ENCODE data around the gene PLPPR3.

DNA sequence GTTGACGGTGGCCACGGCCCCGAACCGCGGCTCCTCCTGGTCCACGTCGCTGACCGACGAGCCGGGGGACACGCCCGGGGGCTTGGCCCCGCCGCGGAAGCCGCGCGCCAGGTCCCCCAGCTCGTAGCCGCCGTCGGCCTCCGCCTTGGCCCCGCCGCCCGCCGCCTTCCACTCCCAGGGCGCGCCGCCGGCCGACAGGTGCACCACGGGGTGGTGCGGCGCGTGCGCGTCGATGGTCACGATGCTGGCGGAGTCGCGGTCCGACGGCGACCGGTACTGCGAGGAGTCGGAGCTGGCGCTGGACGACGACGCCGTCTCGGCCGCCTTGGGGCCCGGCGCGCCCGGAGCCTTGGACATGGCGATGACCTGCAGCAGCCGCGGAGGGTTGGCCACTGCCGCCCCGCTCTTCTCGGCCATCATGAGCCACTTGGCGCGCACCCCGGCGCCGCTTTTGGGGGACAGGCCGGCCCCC lies 9.0 kb downstream of the PLPPR3 start:
- TF ChIP-seq CTCF (IDR thresholded peaks at IDR 0.05; ENCODE audit: poor library complexity, severe bottlenecking) (no peak), POLR2AphosphoS5 (IDR thresholded peaks at IDR 0.05) (peak; percentile 16), SMC3 (conservative IDR thresholded peaks at IDR 0.05; ENCODE audit: poor library complexity) (no peak), EZH2 (IDR thresholded peaks at IDR 0.05; ENCODE audit: borderline replicate concordance, insufficient read depth, low read length, poor library complexity, severe bottlenecking) (no peak), EP300 (conservative IDR thresholded peaks at IDR 0.05; ENCODE audit: poor library complexity, severe bottlenecking) (no peak), RAD21 (conservative IDR thresholded peaks at IDR 0.05) (no peak), MXI1 (conservative IDR thresholded peaks at IDR 0.05; ENCODE audit: poor library complexity, severe bottlenecking) (no peak)
- TF ChIP-seq, protein P1, sequence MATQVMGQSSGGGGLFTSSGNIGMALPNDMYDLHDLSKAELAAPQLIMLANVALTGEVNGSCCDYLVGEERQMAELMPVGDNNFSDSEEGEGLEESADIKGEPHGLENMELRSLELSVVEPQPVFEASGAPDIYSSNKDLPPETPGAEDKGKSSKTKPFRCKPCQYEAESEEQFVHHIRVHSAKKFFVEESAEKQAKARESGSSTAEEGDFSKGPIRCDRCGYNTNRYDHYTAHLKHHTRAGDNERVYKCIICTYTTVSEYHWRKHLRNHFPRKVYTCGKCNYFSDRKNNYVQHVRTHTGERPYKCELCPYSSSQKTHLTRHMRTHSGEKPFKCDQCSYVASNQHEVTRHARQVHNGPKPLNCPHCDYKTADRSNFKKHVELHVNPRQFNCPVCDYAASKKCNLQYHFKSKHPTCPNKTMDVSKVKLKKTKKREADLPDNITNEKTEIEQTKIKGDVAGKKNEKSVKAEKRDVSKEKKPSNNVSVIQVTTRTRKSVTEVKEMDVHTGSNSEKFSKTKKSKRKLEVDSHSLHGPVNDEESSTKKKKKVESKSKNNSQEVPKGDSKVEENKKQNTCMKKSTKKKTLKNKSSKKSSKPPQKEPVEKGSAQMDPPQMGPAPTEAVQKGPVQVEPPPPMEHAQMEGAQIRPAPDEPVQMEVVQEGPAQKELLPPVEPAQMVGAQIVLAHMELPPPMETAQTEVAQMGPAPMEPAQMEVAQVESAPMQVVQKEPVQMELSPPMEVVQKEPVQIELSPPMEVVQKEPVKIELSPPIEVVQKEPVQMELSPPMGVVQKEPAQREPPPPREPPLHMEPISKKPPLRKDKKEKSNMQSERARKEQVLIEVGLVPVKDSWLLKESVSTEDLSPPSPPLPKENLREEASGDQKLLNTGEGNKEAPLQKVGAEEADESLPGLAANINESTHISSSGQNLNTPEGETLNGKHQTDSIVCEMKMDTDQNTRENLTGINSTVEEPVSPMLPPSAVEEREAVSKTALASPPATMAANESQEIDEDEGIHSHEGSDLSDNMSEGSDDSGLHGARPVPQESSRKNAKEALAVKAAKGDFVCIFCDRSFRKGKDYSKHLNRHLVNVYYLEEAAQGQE (IDR thresholded peaks at IDR 0.05; ENCODE audit: borderline replicate concordance): no peak
